PC-9 (cell line): ENCODE data around the gene DTNBP1. TPM values are rescaled to one million over a fixed set of nuclear protein-coding genes. Genes with fewer than 3 reads are reported as not detected.
A peak's percentile ranks its signal among the peaks of the same experiment; 100 is the strongest.

Experiments
- BruUV-seq: library from RNA; stranded (reverse); fragments of 400-500 nt; replicated peaks from 2 replicates; lab custom pipeline; 2021; lab: Mats Ljungman, UMichigan
- CTCF ChIA-PET: fragments of 300-600 bp; sonication (Branson Sonifier 250); formaldehyde crosslinking; loops from one replicate; lab custom pipeline; 2022; ENCODE audit warnings: antibody characterized with exemption; lab: Charles Lee
- POLR2A ChIA-PET: fragments of 300-600 bp; sonication (Branson Sonifier 250); formaldehyde crosslinking; loops from one replicate; lab custom pipeline; 2022; ENCODE audit warnings: antibody characterized with exemption; ENCODE audit not compliant: unreplicated experiment; lab: Charles Lee
- DNase-seq, 2 experiments: peaks; one replicate each; pipeline versions ENCODE4 v3.0.0 to v3.0.0-alpha.2; 2015 to 2022; ENCODE audit warnings: mixed read lengths in 1 of 2
- H2AFZ ChIP-seq: fragments of 200-600 bp; sonication (generic); 2 replicates; pipeline ENCODE4 v1.8.1; 2017; ENCODE audit warnings: antibody characterized with exemption
- H3F3A ChIP-seq: fragments of 200-600 bp; sonication (generic); 2 replicates; pipeline ENCODE4 v1.8.1; 2017; ENCODE audit warnings: antibody characterized with exemption, mild to moderate bottlenecking, low read depth; ENCODE audit not compliant: insufficient read depth
- H3K27ac ChIP-seq: fragments of 200-600 bp; sonication (generic); 2 replicates; pipeline ENCODE4 v1.6.1; 2016; ENCODE audit warnings: mixed run types
- H3K27me3 ChIP-seq: fragments of 200-600 bp; sonication (generic); 2 replicates; pipeline ENCODE4 v1.6.1; 2016; ENCODE audit warnings: low read depth, mixed run types; ENCODE audit not compliant: insufficient read depth
- H3K36me3 ChIP-seq: fragments of 200-600 bp; sonication (generic); 2 replicates; pipeline ENCODE4 v1.6.1; 2016; ENCODE audit warnings: low read depth, mixed run types
- H3K4me1 ChIP-seq: fragments of 200-600 bp; sonication (generic); replicated peaks from 2 replicates; pipeline ENCODE4 v1.6.1; 2016; ENCODE audit warnings: mixed run types; ENCODE audit not compliant: insufficient read depth
- H3K4me2 ChIP-seq: fragments of 200-600 bp; sonication (generic); 2 replicates; pipeline ENCODE4 v1.6.1; 2017; ENCODE audit warnings: mixed run types
- H3K4me3 ChIP-seq: fragments of 200-600 bp; sonication (generic); 2 replicates; pipeline ENCODE4 v1.6.1; 2016; ENCODE audit warnings: mixed run types
- H3K79me2 ChIP-seq: fragments of 200-600 bp; sonication (generic); 2 replicates; pipeline ENCODE4 v1.6.1; 2017; ENCODE audit warnings: low read depth, mixed run types
- H3K9me2 ChIP-seq: fragments of 200-600 bp; sonication (generic); 2 replicates; pipeline ENCODE4 v1.8.1; 2017; ENCODE audit warnings: mild to moderate bottlenecking; ENCODE audit not compliant: insufficient read depth
- H3K9me3 ChIP-seq: fragments of 200-600 bp; sonication (generic); 2 replicates; pipeline ENCODE4 v1.8.1; 2016; ENCODE audit warnings: low read depth; ENCODE audit not compliant: insufficient read depth
- H4K20me1 ChIP-seq: fragments of 200-600 bp; sonication (generic); 2 replicates; pipeline ENCODE4 v1.8.1; 2017; ENCODE audit not compliant: insufficient read depth
- EZH2 ChIP-seq: fragments of 200-600 bp; sonication (generic); IDR thresholded peaks from 2 replicates; pipeline ENCODE4 v1.8.0; 2017; ENCODE audit warnings: antibody characterized with exemption, low read depth
- intact Hi-C: fragments of 100-400 bp; cut with micrococcal nuclease; formaldehyde crosslinking; loops from one replicate; pipeline ENCODE4 v1.10.0; 2022; ENCODE audit not compliant: unreplicated experiment
- total RNA-seq: library from RNA; stranded (reverse); gene quantifications from 2 replicates; pipeline ENCODE4 v1.2.3, GENCODE V29; 2021
- TF ChIP-seq, protein P1 (sequence below): fragments of 200-600 bp; sonication (generic); conservative IDR thresholded peaks from 2 replicates; pipeline ENCODE4 v1.6.1; 2017; ENCODE audit warnings: mixed run types, antibody characterized with exemption, mild to moderate bottlenecking, moderate library complexity

DTNBP1 gene
- total RNA-seq, 1 experiment from 2014 or later: 9.1 TPM

DNA sequence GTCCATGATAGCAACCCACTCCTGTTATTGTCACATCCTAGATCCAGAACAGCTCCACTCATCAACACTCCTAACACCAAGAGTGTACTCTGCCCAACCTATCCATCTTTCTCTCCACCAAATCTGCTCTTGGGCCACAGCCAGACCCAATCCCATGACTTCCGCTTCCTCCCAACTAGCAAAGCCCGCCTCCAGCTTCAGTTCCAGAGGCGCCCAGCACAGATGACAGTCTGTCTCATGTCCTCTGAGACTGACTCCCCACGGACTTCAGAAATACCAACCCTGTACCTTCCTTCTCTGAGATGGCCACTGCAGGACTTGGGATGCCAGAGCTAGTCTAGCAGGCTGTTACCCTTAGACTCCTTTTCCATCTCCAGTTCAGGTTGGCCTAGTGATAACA is 48.6 kb downstream of the DTNBP1 start:
- BruUV-seq: no TSS peak

DNA sequence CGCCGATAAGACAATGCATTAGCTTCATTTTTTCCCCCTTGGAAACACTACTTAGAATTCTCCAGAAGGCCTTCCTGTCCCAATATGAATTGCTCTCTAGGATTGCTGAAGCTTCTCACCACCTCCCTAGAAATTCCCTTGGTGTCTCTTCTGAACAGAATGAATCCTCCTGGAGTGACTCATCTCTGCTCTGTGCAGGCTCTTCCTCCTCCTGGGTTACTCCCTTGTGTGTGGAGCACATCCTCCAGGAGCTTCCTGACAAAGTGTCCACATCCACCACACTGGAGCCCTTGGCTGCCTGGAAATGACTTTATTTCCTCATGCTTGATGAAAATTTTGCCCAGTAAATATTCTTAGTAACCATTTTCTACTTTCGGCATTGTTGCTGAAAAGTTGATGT is 54.4 kb downstream of the DTNBP1 start:
- H3K9me2 ChIP-seq: no peaks in the 10 kb centered on the region
- no peaks in the 10 kb centered on the region for H3K4me1 ChIP-seq
- H3K9me3 ChIP-seq: no peaks in the 10 kb centered on the region
- H3K36me3 ChIP-seq: no peaks in the 10 kb centered on the region
- POLR2A ChIA-PET: no interaction called here
- no TSS peak for BruUV-seq
- H3K4me3 ChIP-seq: no peak overlapping the region
- TF ChIP-seq, protein P1, sequence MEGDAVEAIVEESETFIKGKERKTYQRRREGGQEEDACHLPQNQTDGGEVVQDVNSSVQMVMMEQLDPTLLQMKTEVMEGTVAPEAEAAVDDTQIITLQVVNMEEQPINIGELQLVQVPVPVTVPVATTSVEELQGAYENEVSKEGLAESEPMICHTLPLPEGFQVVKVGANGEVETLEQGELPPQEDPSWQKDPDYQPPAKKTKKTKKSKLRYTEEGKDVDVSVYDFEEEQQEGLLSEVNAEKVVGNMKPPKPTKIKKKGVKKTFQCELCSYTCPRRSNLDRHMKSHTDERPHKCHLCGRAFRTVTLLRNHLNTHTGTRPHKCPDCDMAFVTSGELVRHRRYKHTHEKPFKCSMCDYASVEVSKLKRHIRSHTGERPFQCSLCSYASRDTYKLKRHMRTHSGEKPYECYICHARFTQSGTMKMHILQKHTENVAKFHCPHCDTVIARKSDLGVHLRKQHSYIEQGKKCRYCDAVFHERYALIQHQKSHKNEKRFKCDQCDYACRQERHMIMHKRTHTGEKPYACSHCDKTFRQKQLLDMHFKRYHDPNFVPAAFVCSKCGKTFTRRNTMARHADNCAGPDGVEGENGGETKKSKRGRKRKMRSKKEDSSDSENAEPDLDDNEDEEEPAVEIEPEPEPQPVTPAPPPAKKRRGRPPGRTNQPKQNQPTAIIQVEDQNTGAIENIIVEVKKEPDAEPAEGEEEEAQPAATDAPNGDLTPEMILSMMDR: no peak
- TF ChIP-seq EZH2: no peak
- no peaks in the 10 kb centered on the region for H4K20me1 ChIP-seq
- H3K79me2 ChIP-seq: no peaks in the 10 kb centered on the region
- H3K4me2 ChIP-seq: no peak overlapping the region
- DNase-seq: peak in 1 of 2 experiments; percentile 2
- H3K27ac ChIP-seq: peak overlapping the region; percentile 3; the same call in 1 of the 2 replicates
- intact Hi-C loops: no loop called here
- H3K27me3 ChIP-seq: no peaks in the 10 kb centered on the region
- H2AFZ ChIP-seq: no peak overlapping the region
- H3F3A ChIP-seq: peaks cover 3% of the 10 kb centered on the region; the same call in 1 of the 2 replicates
- CTCF ChIA-PET: no interaction called here

More for the DNA sequence above, 48.6 kb downstream of the DTNBP1 start:
- Histone ChIP-seq H3K9me2 (no peaks in the 10 kb centered on the region), H3F3A (0 out of 2 replicates have a peak, but pooled peaks cover 3% of the 10 kb centered on the region), H3K4me3 (no peak overlapping the region), H4K20me1 (no peaks in the 10 kb centered on the region; the same call in 1 of the 2 replicates), H3K27me3 (no peaks in the 10 kb centered on the region), H3K36me3 (0 out of 2 replicates have a peak, but pooled peaks cover 4% of the 10 kb centered on the region), H3K4me2 (no peak overlapping the region), H3K27ac (no peak overlapping the region), H3K4me1 (no peaks in the 10 kb centered on the region), H3K79me2 (no peaks in the 10 kb centered on the region; the same call in 1 of the 2 replicates), H2AFZ (no peak overlapping the region), H3K9me3 (no peaks in the 10 kb centered on the region)
- intact Hi-C loops: no loop called here
- CTCF ChIA-PET: no interaction called here
- DNase-seq: no peak
- POLR2A ChIA-PET: no interaction called here
- TF ChIP-seq EZH2: no peak
- TF ChIP-seq, protein P1: no peak

DNA sequence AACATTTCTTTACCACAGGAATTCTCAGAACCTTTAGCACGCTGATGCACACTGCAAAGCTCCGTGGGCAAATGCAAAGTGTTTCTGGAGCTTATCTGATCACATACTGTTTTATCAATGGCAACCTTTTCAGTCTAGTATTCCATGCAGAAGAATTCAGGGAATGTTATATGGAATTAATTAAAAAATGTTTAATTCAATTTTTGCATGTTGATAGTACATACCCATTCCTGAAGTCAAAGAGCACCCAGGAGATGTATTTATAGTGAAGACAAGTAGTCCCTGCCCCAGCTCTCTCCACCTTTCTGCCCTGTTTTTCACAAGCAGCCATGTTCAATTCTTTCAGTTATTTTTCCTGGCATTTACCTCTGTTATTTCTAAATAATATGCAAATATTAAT is 55.2 kb downstream of the DTNBP1 start:
- POLR2A ChIA-PET: interaction anchor here (0.5 kb wide), 1 partner anchor 1193 kb away, joined by 4 read pairs; no protein-coding TSS in a partner anchor
- H3K36me3 ChIP-seq: no peaks in the 10 kb centered on the region
- no peaks in the 10 kb centered on the region for H3K9me2 ChIP-seq
- H3K9me3 ChIP-seq: no peaks in the 10 kb centered on the region
- no peak overlapping the region for H3K27ac ChIP-seq
- CTCF ChIA-PET: no interaction called here
- peaks cover 3% of the 10 kb centered on the region; the same call in 1 of the 2 replicates for H3F3A ChIP-seq
- H2AFZ ChIP-seq: no peak overlapping the region
- H3K4me2 ChIP-seq: no peak overlapping the region
- no TSS peak for BruUV-seq
- TF ChIP-seq EZH2: no peak
- TF ChIP-seq, protein P1: no peak
- no peaks in the 10 kb centered on the region for H3K79me2 ChIP-seq
- no peaks in the 10 kb centered on the region for H3K27me3 ChIP-seq
- H4K20me1 ChIP-seq: no peaks in the 10 kb centered on the region
- H3K4me1 ChIP-seq: no peaks in the 10 kb centered on the region
- H3K4me3 ChIP-seq: no peak overlapping the region
- intact Hi-C loops: no loop called here
- DNase-seq: no peak
